T-helper 2 cell treated with Interferon-gamma antibody and Interleukin-4, amounts not matched to agents 5 μg/mL and 100 μg/mL, for 36 hours (primary cell): Measurements from ENCODE around the gene TROAP.

ENCODE experiments used
- DNase-seq: peaks from one replicate; pipeline ENCODE4 v3.0.0; 2021; ENCODE audit warnings: low spot score
- H3K27ac Mint-ChIP-seq: one replicate; pipeline ENCODE4 v1.8.0; 2021; ENCODE audit warnings: mild to moderate bottlenecking, mixed read lengths
- H3K27me3 Mint-ChIP-seq: one replicate; pipeline ENCODE4 v1.8.0; 2021; ENCODE audit warnings: low read depth, mixed read lengths
- H3K36me3 Mint-ChIP-seq: one replicate; pipeline ENCODE4 v1.8.0; 2021; ENCODE audit warnings: low read depth, mixed read lengths
- H3K4me1 Mint-ChIP-seq: one replicate; pipeline ENCODE4 v1.8.0; 2021; ENCODE audit warnings: low read depth, mixed read lengths
- H3K4me3 Mint-ChIP-seq: one replicate; pipeline ENCODE4 v1.8.0; 2022; ENCODE audit warnings: mild to moderate bottlenecking, moderate library complexity, mixed read lengths
- H3K9me3 Mint-ChIP-seq: one replicate; pipeline ENCODE4 v1.8.0; 2021; ENCODE audit warnings: mixed read lengths

TROAP gene

DNA sequence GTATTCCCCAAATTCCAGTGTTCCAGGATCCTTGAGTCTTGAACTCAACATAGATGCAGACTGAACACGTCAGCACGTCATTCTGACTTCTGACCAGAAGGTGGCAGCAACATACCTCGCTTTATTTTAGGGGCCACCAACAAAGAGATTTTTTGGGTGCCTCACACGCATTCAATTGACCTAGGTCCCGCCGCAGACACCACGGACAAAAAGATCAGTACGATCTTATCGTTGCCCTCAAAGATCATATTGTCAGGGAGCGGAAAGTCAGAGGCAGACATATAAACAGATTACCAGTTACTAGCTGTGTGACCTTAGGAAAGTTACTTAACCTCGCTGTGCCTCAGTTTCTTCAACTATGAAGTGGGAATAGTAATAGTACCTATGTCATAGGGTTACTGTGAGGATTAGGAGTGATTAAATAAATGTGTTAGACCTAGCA is 34.6 kb upstream of the TROAP start:
- no peak overlapping the region for H3K27ac Mint-ChIP-seq
- no peak overlapping the region for H3K4me3 Mint-ChIP-seq
- peaks cover 7% of the 10 kb centered on the region for H3K4me1 Mint-ChIP-seq
- no peaks in the 10 kb centered on the region for H3K36me3 Mint-ChIP-seq
- H3K9me3 Mint-ChIP-seq, result no peaks in the 10 kb centered on the region
- peak; percentile 58 for DNase-seq
- H3K27me3 Mint-ChIP-seq, result peaks cover 29% of the 10 kb centered on the region

DNA sequence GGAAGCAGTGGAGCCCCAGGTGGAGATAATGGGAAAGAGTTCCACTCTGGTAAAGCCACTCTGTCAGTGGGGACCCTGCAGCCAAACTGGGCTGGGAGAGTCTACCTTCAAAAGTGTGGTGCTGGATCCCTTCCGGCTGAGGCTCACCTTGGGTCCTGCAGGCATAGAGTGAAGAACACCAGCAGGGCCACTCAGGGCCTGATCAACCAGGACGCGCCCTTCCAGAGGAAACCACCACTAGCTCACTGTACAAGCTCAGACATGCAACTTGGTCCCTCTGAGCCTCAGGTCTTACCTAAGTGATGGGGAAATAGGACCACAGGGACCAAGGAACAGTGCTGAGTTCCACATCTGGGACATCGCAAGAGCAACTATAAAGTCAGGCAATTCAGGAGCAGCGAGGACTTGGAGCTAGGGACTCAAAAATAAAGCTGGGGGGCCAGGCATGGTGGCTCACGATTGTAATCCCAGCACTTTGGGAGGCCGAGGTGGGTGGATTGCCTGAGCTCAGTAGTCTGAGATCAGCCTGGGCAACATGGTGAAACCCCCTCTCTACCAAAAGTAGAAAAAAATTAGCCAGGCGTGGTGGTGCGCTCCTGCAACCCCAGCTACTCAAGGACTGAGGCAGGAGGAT is 34.0 kb upstream of the TROAP start:
- peaks cover 7% of the 10 kb centered on the region for H3K4me1 Mint-ChIP-seq
- H3K27me3 Mint-ChIP-seq, result peaks cover 34% of the 10 kb centered on the region
- H3K4me3 Mint-ChIP-seq, result no peak overlapping the region
- no peak for DNase-seq
- no peaks in the 10 kb centered on the region for H3K36me3 Mint-ChIP-seq
- H3K9me3 Mint-ChIP-seq, result no peaks in the 10 kb centered on the region
- H3K27ac Mint-ChIP-seq, result no peak overlapping the region

DNA sequence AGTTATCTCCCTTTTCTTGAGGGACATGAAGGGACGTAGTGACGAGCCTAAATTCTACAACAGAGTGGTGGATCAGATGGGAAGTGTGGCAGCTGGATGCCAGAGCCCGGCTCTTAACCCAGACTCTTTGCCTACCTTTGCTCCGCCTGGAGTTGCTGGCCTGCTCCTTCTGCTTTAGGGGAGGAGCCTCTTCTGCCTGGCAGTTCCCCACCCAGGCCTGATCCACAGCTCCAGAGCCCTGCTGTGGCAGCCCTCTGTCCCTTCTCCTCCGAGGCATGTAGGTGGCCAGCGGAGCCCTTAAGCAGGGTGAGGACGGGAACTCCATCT is 30.4 kb upstream of the TROAP start:
- no peak overlapping the region for H3K27ac Mint-ChIP-seq

DNA sequence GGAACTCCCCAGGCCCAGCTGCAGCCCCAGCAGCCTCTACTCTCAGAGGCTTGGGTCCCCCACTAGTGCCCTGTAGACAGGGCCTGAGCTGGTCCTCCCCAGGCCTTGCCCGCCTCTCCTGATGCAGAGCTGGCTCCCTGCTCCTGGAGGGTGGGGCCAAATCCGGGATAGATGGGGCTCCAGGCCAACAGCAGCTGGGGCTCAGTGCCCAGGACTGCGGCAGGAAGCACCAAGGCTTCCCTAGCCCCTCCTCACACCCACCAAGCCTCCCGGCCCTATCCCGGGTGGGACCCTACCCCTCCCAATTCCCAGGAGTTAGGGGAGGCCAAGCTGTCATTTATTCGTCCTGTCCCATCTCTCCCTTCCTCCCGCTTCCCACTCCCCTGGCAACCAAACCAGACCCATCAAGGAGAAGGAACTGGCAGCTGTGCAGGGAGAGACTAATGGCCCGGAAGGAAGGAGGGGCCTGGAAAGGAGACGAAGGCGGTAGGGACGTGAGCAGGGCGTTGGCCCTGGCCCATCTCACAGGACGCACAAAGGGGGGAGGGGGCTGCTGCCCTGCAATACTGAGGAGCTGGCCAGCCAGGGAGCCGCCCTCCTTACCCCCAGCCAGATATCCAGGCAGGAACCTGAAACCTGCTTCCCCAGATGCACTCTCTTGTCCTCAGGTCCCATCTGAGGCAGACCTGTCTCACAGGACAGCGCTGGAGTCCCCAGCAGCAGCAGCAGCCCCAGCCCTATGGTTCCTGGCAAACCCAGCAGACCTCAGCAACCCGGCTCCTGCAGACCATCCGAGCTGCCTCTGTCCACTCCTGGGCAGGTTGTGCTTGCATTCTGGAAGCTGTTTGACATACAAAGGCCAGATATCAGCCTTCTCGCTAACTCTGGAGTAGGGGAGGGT is 29.7 kb upstream of the TROAP start:
- no peak for DNase-seq
- H3K27me3 Mint-ChIP-seq, result peaks cover 45% of the 10 kb centered on the region
- no peak overlapping the region for H3K4me3 Mint-ChIP-seq
- no peaks in the 10 kb centered on the region for H3K36me3 Mint-ChIP-seq
- H3K27ac Mint-ChIP-seq, result no peak overlapping the region
- peaks cover 20% of the 10 kb centered on the region for H3K4me1 Mint-ChIP-seq
- no peaks in the 10 kb centered on the region for H3K9me3 Mint-ChIP-seq

More for the DNA sequence above, 30.4 kb upstream of the TROAP start:
- peaks cover 20% of the 10 kb centered on the region for H3K4me1 Mint-ChIP-seq
- H3K27me3 Mint-ChIP-seq, result peaks cover 47% of the 10 kb centered on the region
- no peak overlapping the region for H3K4me3 Mint-ChIP-seq
- no peak for DNase-seq
- no peaks in the 10 kb centered on the region for H3K36me3 Mint-ChIP-seq
- H3K9me3 Mint-ChIP-seq, result no peaks in the 10 kb centered on the region

DNA sequence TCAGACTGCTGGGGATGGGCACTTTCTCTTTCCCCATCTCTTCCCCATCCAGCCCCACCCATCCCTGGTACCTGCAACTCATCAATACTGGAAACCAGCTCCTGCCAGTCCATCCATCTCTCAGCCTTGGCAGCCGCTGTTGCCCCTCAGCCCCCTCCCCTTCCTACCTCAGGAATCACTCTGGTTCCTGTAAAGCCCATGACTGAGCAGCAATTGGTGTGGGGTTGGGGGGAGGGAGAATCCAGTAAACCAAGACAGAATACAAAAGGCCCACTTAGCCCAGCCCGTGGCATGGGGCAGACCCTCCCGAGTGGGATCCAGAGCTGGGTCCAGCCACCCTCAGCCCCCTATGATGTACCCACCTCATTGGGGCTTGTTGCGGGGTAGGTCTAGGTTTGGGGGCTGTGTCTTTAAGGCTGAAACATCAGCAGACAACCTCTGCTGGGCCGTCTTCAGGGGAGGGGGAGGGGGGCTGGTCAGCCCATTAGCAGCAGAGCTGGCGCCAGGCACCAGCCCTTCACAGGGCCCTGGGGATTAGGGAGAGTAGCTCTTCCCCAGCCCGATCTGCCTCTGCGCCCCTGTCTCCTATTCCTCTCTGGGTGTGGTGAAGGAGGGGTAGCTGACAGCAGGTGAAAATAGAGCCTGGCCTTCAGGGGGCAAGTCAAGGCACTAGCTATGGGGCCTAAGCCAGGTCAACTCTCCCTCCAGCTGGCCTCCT is 28.8 kb upstream of the TROAP start:
- no peak for DNase-seq
- Mint-ChIP-seq H3K9me3 (no peaks in the 10 kb centered on the region), H3K36me3 (no peaks in the 10 kb centered on the region), H3K4me1 (peaks cover 19% of the 10 kb centered on the region), H3K27me3 (peaks cover 49% of the 10 kb centered on the region), H3K4me3 (no peak overlapping the region), H3K27ac (no peak overlapping the region)

DNA sequence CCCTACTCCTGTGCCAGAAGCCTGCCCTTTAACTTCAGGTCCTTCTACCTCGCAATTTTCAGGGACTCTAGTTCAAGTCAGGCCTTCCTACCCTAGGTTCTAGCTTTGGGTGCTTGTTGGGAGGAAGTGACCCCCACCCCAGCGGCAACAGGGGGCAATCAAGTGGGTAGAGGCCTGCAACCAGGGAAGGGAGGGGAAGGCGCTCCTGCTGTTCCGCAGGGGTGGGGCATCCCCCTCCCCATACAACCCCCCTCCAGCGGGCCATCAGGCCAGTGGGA is 28.3 kb upstream of the TROAP start:
- no peaks in the 10 kb centered on the region for H3K9me3 Mint-ChIP-seq
- peaks cover 49% of the 10 kb centered on the region for H3K27me3 Mint-ChIP-seq
- H3K27ac Mint-ChIP-seq, result no peak overlapping the region
- no peak for DNase-seq
- no peaks in the 10 kb centered on the region for H3K36me3 Mint-ChIP-seq
- H3K4me3 Mint-ChIP-seq, result no peak overlapping the region
- H3K4me1 Mint-ChIP-seq, result peaks cover 19% of the 10 kb centered on the region

DNA sequence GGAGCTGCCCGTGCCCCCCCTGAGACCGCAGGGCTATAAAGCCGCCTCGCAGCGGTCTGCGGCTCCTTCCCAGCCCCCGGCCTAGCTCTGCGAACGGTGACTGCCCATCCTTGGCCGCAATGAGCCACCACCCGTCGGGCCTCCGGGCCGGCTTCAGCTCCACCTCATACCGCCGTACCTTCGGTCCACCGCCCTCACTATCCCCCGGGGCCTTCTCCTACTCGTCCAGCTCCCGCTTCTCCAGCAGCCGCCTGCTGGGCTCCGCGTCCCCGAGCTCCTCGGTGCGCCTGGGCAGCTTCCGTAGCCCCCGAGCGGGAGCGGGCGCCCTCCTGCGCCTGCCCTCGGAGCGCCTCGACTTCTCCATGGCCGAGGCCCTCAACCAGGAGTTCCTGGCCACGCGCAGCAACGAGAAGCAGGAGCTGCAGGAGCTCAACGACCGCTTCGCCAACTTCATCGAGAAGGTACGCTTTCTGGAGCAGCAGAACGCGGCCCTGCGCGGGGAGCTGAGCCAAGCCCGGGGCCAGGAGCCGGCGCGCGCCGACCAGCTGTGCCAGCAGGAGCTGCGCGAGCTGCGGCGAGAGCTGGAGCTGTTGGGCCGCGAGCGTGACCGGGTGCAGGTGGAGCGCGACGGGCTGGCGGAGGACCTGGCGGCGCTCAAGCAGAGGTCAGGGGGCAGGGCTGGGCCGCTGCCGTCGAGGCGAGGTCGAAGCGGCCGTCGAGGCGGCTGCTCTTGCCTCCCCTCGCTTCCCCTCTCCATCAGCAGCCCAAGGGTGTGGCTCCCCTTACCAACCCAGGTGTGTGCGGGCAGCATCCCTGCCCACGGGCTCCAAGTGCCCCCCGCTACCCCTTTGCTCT is 27.7 kb upstream of the TROAP start, which contains the start of gene PRPH:
PRPH (plus strand) TSS at position 66 of the 855 bp plus-strand sequence; CDS start at position 120, 54 bp downstream.
- H3K27me3 Mint-ChIP-seq, result peaks cover 49% of the 10 kb centered on the region
- H3K4me3 Mint-ChIP-seq, result no peak within 1 kb of the TSS

DNA sequence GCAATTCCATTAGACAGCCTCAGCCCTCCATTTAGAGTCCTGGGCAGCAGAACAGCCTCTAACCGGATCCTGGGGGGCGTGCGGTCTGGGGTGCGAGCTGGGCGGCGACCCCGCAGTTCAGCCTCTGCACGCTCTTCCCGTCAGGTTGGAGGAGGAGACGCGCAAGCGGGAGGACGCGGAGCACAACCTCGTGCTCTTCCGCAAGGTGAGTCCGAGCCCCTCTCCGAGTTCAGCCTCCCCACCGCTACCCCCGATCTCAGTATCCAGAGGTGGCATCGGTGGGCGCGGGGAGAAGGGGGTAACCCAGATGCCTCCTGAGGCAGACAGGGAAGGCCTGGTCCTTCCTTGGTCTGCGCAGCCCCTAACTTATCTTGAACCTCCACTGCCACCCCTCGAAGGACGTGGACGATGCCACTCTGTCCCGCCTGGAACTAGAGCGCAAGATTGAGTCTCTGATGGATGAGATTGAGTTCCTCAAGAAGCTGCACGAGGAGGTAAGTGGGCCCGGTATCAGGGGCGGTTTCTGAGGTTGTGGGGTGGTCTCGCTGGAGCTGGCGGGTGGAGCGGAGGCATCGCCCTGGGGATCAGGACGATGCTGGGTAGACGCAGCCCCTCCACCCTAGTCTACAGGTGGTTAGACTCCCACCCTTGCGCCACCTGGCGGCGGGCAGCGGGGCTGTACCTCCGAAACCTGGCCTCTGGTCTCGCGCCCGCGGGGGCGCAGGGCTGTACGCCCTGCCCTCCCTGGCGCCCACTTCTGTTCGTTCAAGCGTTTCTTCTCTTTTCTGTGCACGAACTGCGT is 26.8 kb upstream of the TROAP start:
- peak; percentile 54 for DNase-seq
- Mint-ChIP-seq H3K36me3 (no peaks in the 10 kb centered on the region), H3K27ac (no peak overlapping the region), H3K4me1 (peaks cover 23% of the 10 kb centered on the region), H3K27me3 (peaks cover 46% of the 10 kb centered on the region), H3K4me3 (peak overlapping the region; percentile 78), H3K9me3 (no peaks in the 10 kb centered on the region)

More for the DNA sequence above, 27.7 kb upstream of the TROAP start, which contains the start of gene PRPH:
- Mint-ChIP-seq H3K4me1 (peaks cover 19% of the 10 kb centered on the region), H3K27ac (no peak within 1 kb of the TSS), H3K9me3 (no peaks in the 10 kb centered on the region), H3K36me3 (no peaks in the 10 kb centered on the region)
- no peak for DNase-seq

DNA sequence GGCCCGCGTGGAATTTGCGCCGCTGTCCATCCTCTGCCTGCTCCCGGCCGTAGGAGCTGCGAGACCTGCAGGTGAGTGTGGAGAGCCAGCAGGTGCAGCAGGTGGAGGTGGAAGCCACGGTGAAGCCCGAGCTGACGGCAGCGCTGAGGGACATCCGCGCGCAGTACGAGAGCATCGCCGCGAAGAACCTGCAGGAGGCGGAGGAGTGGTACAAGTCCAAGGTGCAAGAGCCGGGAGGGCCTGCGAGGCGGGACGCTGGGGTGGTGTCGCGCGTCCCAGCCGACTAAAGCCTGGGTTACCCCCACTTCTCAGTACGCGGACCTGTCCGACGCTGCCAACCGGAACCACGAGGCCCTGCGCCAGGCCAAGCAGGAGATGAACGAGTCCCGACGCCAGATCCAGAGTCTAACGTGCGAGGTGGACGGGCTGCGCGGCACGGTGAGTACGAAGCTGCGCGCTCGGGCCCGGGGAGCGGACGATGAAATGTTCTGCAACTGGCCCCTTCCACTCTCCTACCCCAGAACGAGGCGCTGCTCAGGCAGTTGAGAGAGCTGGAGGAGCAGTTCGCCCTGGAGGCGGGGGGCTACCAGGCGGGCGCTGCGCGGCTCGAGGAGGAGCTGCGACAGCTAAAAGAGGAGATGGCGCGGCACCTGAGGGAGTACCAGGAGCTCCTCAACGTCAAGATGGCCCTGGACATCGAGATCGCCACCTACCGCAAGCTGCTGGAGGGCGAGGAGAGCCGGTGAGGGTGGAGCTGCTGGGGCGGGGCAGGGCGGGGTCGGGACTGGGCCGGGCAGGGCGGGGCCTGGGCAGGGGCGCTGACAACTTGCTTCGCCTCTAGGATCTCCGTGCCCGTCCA is 26.0 kb upstream of the TROAP start:
- peak; percentile 38 for DNase-seq
- Mint-ChIP-seq H3K4me1 (peaks cover 29% of the 10 kb centered on the region), H3K4me3 (peak overlapping the region; percentile 78), H3K27ac (no peak overlapping the region), H3K9me3 (no peaks in the 10 kb centered on the region), H3K27me3 (peaks cover 42% of the 10 kb centered on the region), H3K36me3 (no peaks in the 10 kb centered on the region)

DNA sequence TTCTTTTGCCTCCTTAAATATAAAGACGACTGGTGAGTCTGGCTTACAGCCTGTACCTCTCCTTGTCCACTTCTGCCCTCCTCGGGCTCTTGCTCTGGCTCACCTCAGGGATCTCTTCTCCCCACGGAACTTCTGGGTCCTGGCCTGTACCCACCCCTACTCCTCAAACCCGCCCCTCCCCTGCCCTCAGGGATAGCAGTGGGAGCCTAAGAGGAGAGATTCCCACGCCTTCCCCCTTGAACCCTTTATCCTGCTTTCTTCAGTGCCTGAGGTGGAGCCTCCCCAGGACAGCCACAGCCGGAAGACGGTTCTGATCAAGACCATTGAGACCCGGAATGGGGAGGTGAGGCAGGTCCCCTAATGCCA is 25.4 kb upstream of the TROAP start:
- DNase-seq, result no peak
- H3K9me3 Mint-ChIP-seq, result no peaks in the 10 kb centered on the region
- peaks cover 29% of the 10 kb centered on the region for H3K4me1 Mint-ChIP-seq
- peak overlapping the region; percentile 69 for H3K4me3 Mint-ChIP-seq
- H3K27me3 Mint-ChIP-seq, result peaks cover 41% of the 10 kb centered on the region
- no peaks in the 10 kb centered on the region for H3K36me3 Mint-ChIP-seq
- no peak overlapping the region for H3K27ac Mint-ChIP-seq

DNA sequence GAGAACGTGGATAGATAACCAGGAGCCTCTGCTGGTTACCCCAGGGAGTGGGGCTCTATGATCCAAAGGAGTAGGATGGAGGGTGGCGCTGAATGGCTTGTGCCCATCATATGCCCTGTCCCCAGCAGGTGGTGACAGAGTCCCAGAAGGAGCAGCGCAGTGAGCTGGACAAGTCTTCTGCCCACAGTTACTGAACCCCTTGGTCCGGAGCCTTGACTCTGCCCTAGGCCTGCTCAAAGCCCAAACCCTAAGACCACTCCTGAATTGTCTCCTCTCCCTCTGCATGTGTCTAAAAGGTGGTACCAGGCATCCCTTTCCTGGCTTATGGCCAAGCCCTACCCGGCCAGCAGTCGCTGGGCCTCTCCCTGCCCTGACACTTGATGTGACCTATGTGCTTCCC is 24.9 kb upstream of the TROAP start:
- H3K9me3 Mint-ChIP-seq, result no peaks in the 10 kb centered on the region
- no peak for DNase-seq
- peaks cover 29% of the 10 kb centered on the region for H3K4me1 Mint-ChIP-seq
- peak overlapping the region; percentile 69 for H3K4me3 Mint-ChIP-seq
- peaks cover 42% of the 10 kb centered on the region for H3K27me3 Mint-ChIP-seq
- no peak overlapping the region for H3K27ac Mint-ChIP-seq
- H3K36me3 Mint-ChIP-seq, result no peaks in the 10 kb centered on the region

DNA sequence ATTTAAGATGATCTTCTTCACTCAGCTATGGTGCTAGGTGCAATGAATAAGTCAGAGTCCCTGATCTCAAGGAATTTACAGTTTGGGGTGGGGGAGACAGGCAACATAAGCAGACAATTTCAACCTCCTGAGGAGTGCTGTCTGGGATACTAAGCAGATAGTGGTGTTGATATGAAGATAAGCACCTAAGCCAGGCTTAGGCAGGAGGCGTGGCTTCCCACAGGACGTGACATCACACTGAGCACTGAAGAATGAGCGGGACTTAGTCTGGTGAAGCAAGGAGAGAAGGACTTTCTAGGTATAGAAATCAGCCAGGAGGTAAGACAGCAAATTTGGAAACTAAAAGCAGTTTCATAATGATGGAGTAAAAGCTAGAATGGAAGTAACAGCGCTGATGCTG is 21.3 kb upstream of the TROAP start:
- H3K36me3 Mint-ChIP-seq, result no peaks in the 10 kb centered on the region
- H3K27me3 Mint-ChIP-seq, result peaks cover 23% of the 10 kb centered on the region
- H3K27ac Mint-ChIP-seq, result peak overlapping the region; percentile 55
- DNase-seq, result peak; percentile 32
- peaks cover 23% of the 10 kb centered on the region for H3K4me1 Mint-ChIP-seq
- H3K4me3 Mint-ChIP-seq, result peak overlapping the region; percentile 57
- H3K9me3 Mint-ChIP-seq, result no peaks in the 10 kb centered on the region
